Gastrocnemius medialis (tissue), 4 donors: ENCODE results near the gene HTT. TPM values are rescaled to one million over a fixed set of nuclear protein-coding genes. Genes with fewer than 3 reads are reported as not detected.

Experiments used
- ATAC-seq, 2 donors: fragments of 150-250 bp; one replicate each; pipeline ENCODE4 v1.9.1; 2016
- DNase-seq, 2 donors: peaks; one replicate each; pipeline ENCODE4 v3.0.0-alpha.2; 2019
- H3K27ac ChIP-seq, 4 donors: fragments of 200-600 bp; sonication (generic); 1 replicate in 1 of 4; 2 replicates in 3 of 4; pipeline ENCODE4 v1.5.1; 2016 to 2018; ENCODE audit warnings: mild to moderate bottlenecking in 2 of 4, moderate library complexity in 1 of 4
- H3K27me3 ChIP-seq, 3 donors: fragments of 200-600 bp; sonication (generic) in 2 of 3; 1 replicate in 1 of 3; 2 replicates in 2 of 3; pipeline versions ENCODE4 v1.5.1 to v1.6.0; 2016 to 2019; ENCODE audit warnings: mild to moderate bottlenecking in 1 of 3, moderate library complexity in 1 of 3
- H3K36me3 ChIP-seq, 2 donors: fragments of 200-600 bp; sonication (generic) in 1 of 2; one replicate each; pipeline ENCODE4 v1.5.1; 2017 to 2018
- H3K4me1 ChIP-seq, 2 donors: fragments of 200-600 bp; sonication (generic) in 1 of 2; one replicate each; pipeline ENCODE4 v1.5.1; 2016 to 2017; ENCODE audit warnings: mild to moderate bottlenecking in 2 of 2
- H3K4me3 ChIP-seq, 4 donors: fragments of 200-600 bp; sonication (generic) in 3 of 4; 1 replicate in 1 of 4; 2 replicates in 3 of 4; pipeline ENCODE4 v1.5.1; 2016 to 2019; ENCODE audit warnings: mild to moderate bottlenecking in 2 of 4
- H3K9me3 ChIP-seq, 3 donors: fragments of 200-600 bp; sonication (generic) in 2 of 3; 1 replicate in 1 of 3; 2 replicates in 2 of 3; pipeline ENCODE4 v1.5.1; 2016 to 2019
- POLR2A ChIP-seq, 2 donors: fragments of 450-650 bp; IDR thresholded peaks; one replicate each; pipeline ENCODE4 v1.6.1; 2017; ENCODE audit warnings: antibody characterized with exemption in 2 of 2, mild to moderate bottlenecking in 2 of 2, moderate library complexity in 2 of 2
- in situ Hi-C, 4 donors: fragments of 200-750 bp; cut with MboI; loops; one replicate each; pipeline versions ENCODE4 v1.15.0 to v1.8.0; 2017; ENCODE audit warnings: low sequenced_read_pairs in 4 of 4
- intact Hi-C: fragments of 100-400 bp; cut with DNase I; formaldehyde crosslinking; loops from one replicate; pipeline ENCODE4 v1.15.1; 2023; ENCODE audit warnings: low total_unique reads
- total RNA-seq, 4 donors: library from RNA; depleted of rRNA; stranded (reverse); fragments of >200 nt; gene quantifications; one replicate each; pipeline versions ENCODE4 v1.1.0 to v1.2.3, GENCODE V29; 2016
- TF ChIP-seq, protein P1 (sequence below), 5 experiments: fragments of 450-650 bp in 3 of 5; fragments of 200-600 bp in 2 of 5; sonication (generic) in 2 of 5; IDR thresholded peaks in 4 of 5; conservative IDR thresholded peaks in 1 of 5; 1 replicate in 4 of 5; 2 replicates in 1 of 5; pipeline ENCODE4 v1.5.1; 2016 to 2019; ENCODE audit warnings: antibody characterized with exemption in 5 of 5, mild to moderate bottlenecking in 3 of 5, moderate library complexity in 3 of 5

Gene HTT
- total RNA-seq, 4 donors from 2014 or later, result 23.5 to 73.0 (median 51.1) TPM

DNA sequence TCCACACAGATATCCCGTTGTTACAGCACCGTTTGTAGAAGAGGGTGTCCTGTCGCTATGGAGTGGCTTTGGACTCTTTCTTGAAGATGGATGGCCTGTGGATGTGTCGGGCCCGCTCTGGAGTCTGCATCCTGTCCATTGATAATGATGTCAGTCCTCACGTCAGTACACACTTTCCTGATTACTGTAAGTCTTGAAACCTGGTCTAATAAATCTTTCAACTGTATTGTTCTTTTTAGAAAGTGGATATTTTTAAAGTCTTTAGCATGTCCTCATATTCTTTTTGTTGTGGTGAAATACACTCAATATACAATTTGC, 189.4 kb downstream of the HTT start:
- no peak for ATAC-seq
- TF ChIP-seq POLR2A (IDR thresholded peaks at IDR 0.05), result no peak
- TF ChIP-seq, protein P1, sequence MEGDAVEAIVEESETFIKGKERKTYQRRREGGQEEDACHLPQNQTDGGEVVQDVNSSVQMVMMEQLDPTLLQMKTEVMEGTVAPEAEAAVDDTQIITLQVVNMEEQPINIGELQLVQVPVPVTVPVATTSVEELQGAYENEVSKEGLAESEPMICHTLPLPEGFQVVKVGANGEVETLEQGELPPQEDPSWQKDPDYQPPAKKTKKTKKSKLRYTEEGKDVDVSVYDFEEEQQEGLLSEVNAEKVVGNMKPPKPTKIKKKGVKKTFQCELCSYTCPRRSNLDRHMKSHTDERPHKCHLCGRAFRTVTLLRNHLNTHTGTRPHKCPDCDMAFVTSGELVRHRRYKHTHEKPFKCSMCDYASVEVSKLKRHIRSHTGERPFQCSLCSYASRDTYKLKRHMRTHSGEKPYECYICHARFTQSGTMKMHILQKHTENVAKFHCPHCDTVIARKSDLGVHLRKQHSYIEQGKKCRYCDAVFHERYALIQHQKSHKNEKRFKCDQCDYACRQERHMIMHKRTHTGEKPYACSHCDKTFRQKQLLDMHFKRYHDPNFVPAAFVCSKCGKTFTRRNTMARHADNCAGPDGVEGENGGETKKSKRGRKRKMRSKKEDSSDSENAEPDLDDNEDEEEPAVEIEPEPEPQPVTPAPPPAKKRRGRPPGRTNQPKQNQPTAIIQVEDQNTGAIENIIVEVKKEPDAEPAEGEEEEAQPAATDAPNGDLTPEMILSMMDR (IDR thresholded peaks at IDR 0.05 in 4 of 5, conservative IDR thresholded peaks at IDR 0.05 in 1 of 5), result no peak

GRCh38 chr4:3266076-3266475, 191.6 kb downstream of the HTT start:
- no peaks in the 10 kb centered on the region for H3K27me3 ChIP-seq
- no peaks in the 10 kb centered on the region for H3K9me3 ChIP-seq
- ATAC-seq (no peak), DNase-seq (no peak)
- no peak overlapping the region for H3K27ac ChIP-seq
- TF ChIP-seq POLR2A (IDR thresholded peaks at IDR 0.05), result no peak
- TF ChIP-seq, protein P1 (IDR thresholded peaks at IDR 0.05 in 4 of 5, conservative IDR thresholded peaks at IDR 0.05 in 1 of 5), result no peak
- intact Hi-C loops (no loop called here), in situ Hi-C loops (no loop called here)
- H3K36me3 ChIP-seq, result no peaks in the 10 kb centered on the region
- peaks cover 13 to 15% of the 10 kb centered on the region in 2 donors for H3K4me1 ChIP-seq
- H3K4me3 ChIP-seq, result no peak overlapping the region

More for the DNA sequence above, 189.4 kb downstream of the HTT start:
- H3K36me3 ChIP-seq, result no peaks in the 10 kb centered on the region
- in situ Hi-C loops, result no loop called here
- intact Hi-C loops, result no loop called here
- no peaks in the 10 kb centered on the region for H3K4me1 ChIP-seq
- no peaks in the 10 kb centered on the region for H3K27me3 ChIP-seq
- H3K9me3 ChIP-seq, result no peaks in the 10 kb centered on the region
- no peak overlapping the region for H3K4me3 ChIP-seq
- no peak overlapping the region for H3K27ac ChIP-seq
- no peak for DNase-seq

GRCh38 chr4:3267576-3268394, 193.3 kb downstream of the HTT start:
- H3K4me1 ChIP-seq, result peaks cover 13 to 15% of the 10 kb centered on the region in 2 donors
- DNase-seq, result no peak
- H3K9me3 ChIP-seq, result no peaks in the 10 kb centered on the region
- no peak for ATAC-seq
- intact Hi-C loops (no loop called here), in situ Hi-C loops (no loop called here)
- no peak overlapping the region for H3K4me3 ChIP-seq
- H3K27ac ChIP-seq, result no peak overlapping the region
- H3K27me3 ChIP-seq, result no peaks in the 10 kb centered on the region
- no peaks in the 10 kb centered on the region for H3K36me3 ChIP-seq
- no peak for TF ChIP-seq POLR2A (IDR thresholded peaks at IDR 0.05)
- TF ChIP-seq, protein P1 (IDR thresholded peaks at IDR 0.05 in 4 of 5, conservative IDR thresholded peaks at IDR 0.05 in 1 of 5), result no peak

GRCh38 chr4:3268395-3269104, 194.1 kb downstream of the HTT start:
- ATAC-seq (no peak), DNase-seq (no peak)
- Histone ChIP-seq H3K4me3 (no peak overlapping the region), H3K9me3 (no peaks in the 10 kb centered on the region), H3K4me1 (peaks cover 13 to 15% of the 10 kb centered on the region in 2 donors), H3K27me3 (no peaks in the 10 kb centered on the region), H3K36me3 (no peaks in the 10 kb centered on the region), H3K27ac (peak overlapping the region in 1 of 4 donors; percentile 58)
- in situ Hi-C loops (no loop called here), intact Hi-C loops (no loop called here)
- TF ChIP-seq POLR2A (IDR thresholded peaks at IDR 0.05), result no peak
- TF ChIP-seq, protein P1 (IDR thresholded peaks at IDR 0.05 in 4 of 5, conservative IDR thresholded peaks at IDR 0.05 in 1 of 5), result no peak
